ENCODE data around the gene DAO.
A peak's percentile ranks its signal among the peaks of the same experiment; 100 is the strongest.
"Not testable (repeated sequence)": the region's sequence is repeated elsewhere in the genome, so short reads cannot be mapped to it uniquely, and the experiment has no call there.

The DAO gene

DNA sequence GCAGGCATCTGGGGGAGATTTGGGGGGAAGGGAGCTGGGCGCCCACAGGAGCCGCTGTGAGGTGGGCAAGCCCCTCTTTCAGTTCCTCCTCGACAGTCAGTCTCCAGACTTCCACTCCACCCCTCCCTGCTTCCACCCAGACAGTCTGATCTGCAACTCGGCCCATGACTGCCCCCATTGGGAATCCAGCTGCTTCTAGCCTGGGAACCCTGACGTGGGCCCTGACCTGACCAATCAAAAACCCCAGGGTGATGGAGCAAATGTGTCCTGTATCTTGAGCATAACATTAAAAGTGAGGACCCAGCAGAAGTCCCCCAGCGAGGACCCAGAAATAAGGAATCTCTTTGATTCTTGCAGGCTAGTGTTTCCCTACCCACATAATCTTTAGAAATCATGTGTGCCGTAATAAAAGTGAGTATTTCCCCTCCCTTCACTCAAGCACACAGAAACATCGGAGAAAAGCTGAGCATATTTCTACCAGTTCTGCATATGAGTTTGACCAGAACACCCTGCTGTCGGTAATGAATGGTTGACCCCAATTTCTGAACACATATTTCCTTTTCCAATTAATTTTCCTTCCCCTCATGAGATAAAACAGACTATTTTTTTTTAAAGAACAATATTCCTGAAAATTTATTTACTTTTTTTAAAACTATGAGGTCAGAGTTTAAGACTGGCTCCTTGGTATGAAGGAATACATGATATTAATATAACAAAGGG, 28.9 kb upstream of the DAO start:
- peak; percentile 69 for DNase-seq (ENCODE audit: low read depth)

DNA sequence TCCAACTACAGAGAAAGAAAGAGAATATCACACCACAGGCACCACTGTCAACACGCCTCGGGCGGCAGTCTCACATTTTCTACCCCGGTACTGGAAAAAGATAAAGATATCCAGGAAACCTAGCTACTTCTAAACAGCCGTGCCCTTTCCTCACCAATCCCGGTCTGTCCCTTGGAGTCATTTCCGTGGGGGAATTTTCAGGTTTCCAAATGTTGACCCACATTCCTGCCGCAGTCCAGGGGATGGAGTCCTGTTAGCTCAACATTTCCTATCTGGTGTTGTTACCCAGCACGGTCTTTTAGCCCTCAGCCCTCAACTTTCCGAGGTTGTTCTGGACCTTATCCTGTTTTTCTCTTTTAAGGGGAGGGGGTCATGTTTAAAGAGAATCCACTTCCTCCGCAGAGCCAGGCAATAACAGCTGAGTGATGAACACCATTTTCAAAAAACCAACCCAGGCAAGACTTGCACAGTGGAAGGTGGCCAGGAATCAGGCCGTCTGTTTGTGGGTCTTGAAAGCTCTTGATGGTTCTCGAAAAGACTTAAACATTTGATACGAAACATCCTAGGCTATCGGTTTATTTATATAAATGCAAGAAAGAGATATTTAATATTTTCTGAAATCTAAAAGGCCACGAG, 27.1 kb upstream of the DAO start:
- DNase-seq (ENCODE audit: low read depth), result no peak

GRCh38 chr12:108853426-108853825, 26.5 kb upstream of the DAO start:
- DNase-seq (ENCODE audit: low read depth), result no peak

DNA sequence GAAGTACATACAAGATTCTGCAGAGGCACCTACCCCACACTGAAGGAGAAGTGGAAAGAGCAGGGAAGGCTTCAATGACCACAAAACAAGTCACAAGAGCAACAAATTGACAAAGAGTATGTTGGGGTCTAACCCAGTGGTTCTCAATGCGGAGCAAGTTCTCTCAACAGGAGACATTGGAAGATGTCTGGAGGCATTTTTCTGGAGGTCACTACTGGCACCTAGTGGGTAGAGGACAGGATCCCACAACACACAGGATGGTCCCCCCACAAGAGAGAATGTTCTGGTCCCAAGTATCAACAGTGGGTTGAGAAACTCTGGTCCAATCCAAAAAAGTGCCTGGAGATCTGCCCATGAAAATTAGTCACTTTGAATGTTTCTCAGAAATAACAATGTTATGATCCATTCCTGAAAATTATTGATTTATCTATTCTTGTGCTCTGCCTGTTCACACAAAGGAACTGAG, 25.9 kb upstream of the DAO start:
- no peak for DNase-seq (ENCODE audit: low read depth)

- DNase-seq (ENCODE audit: low read depth), result peak; percentile 81
Observed at GRCh38 chr12:108854451-108855283, 25.2 kb upstream of the DAO start.

- DNase-seq (ENCODE audit: low read depth), result no peak
Observed at GRCh38 chr12:108855284-108856169, 24.4 kb upstream of the DAO start.

- no peak for DNase-seq (ENCODE audit: low read depth)
Observed at GRCh38 chr12:108856170-108856427, 23.8 kb upstream of the DAO start.

DNA sequence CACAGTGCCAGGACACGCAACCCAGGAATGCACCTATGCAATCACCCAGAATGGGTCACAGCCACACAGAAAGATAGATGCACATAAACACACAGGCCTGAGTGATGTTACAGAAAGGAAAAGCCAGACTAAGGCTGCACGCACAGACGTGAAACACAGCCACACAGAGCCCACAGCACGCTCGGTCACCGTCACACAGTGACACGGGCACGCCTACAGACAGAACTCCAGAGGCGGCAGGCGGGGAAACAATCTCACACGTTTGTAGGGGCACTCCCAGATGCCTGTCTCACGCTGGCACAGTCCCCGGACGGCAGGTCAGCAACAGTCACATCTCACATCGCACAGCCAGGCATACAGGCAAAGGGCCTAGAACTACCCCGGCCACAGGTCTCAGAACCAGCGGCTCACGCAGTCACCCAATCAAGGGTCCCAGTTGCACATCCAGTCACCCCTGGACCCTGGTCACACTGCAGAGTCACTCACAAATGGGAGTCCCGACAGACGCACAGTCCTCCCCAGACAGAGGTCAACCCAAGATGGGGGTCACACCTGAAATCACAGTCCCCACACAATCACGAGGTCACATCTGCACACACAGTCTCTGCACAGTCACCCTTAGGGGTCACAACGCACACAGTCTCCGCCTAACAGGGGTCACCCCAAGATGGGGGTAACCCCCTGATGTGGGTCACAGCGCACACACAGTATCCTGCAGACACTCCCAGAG, 23.3 kb upstream of the DAO start:
- DNase-seq (ENCODE audit: low read depth), result no peak

GRCh38 chr12:108857158-108857407, 22.8 kb upstream of the DAO start:
- no peak for DNase-seq (ENCODE audit: low read depth)

- DNase-seq (ENCODE audit: low read depth), result no peak
Observed at GRCh38 chr12:108858311-108859074, 21.4 kb upstream of the DAO start.

DNA sequence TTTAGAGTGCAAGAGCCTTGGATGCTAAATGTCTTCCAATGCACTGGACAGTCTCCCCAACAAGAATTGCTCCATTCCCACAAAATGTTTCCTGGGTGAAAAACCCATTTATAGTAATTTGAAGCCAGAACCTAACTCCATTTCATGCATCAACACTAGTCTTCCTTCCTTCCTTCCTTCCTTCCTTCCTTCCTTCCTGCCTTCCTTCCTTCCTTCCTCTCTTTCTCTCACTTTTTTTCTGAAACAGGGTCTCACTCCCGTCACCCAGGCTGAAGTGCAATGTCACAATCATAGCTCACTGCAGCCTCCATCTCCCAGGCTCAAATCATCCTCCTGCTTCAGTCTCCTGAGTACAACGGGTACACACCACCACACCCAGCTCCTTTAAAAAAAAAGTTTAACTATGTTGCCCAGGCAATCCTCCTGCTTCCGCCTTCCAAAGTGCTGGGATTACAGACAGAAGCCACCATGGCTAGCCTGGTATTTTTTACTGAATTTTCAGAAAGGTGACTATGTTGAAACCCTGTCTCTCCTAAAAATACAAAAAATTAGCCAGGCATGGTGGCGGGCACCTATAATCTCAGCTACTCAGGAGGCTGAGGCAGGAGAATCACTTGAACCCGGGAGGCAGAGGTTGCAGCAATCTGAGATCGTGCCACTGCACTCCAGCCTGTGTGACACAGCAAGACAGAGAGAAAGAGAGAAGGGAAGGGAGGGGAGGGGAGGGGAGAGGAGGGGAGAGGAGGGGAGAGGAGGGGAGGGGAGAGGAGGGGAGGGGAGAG, 20.6 kb upstream of the DAO start:
- not testable (repeated sequence) for DNase-seq (ENCODE audit: low read depth)

GRCh38 chr12:108859923-108860291, 20.0 kb upstream of the DAO start:
- DNase-seq (ENCODE audit: low read depth), result no peak

DNA sequence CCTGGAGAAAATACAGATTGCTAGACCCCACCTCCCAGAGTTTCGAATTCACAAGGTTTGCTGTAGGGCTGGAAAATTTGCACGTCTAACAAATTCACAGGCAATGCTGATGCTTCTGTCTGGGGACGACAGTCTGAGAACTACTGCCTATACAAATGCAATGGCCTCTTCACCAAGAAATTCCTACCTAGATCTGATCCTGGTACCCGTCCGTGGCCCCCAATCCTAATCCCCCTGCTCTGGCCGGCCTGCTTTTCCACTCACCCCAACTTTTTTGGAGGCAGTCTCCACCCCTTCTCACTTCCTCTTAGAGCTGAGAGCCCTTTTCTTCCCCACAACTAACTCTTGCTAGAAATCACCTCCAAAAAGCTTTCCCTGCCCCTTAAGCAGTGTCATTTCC, 19.4 kb upstream of the DAO start:
- DNase-seq (ENCODE audit: low read depth), result no peak

DNA sequence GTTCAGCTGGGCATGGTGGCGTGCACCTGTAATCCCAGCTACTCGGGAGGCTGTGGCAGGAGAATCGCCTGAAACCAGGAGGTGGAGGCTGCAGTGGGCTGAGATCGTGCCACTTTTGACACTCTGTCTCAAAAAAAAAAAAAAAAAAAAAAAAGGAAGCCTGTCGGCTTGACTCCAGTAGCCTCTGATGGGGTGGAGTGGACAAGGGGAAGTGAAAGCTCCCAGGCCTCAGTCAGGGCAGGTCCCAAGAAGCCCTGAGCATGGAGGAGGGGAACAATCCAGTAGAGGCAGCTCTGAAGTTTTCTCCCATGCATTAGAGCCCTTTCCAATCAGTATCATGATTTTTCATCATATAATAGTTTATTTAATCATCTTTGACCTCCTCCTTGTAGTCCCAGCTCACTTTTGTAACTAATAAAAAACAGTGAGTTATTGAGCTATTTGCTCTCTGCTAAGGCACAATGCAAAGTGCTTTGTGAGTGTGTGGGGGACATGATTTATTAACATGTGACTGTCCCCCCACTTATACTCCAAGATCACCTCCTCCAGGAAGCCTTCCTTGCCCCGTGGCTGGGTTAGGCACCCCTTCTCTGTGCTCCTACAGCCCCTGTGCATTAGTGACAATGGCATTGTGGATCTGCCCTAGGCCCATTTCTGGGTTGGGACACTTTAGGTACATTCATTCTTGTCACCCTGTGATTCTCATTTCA, 17.9 kb upstream of the DAO start:
- no peak for DNase-seq (ENCODE audit: low read depth)

DNA sequence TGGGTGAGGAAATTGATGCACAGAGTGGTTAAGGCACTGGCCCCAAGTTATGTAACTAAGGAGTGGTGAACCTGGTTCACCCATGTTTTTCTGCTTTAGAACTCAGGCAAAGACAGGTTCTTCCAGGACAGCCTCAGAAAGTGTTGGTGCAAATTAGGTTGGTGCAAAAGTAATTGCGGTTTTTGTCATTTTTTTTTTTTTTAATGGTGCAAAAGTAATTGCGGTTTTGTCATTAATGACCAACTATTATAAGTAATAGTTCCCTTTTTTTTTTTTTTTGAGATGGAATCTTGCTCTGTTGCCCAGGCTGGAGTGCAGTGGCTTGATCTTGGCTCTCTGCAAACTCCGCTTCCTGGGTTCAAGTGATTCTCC, 17.3 kb upstream of the DAO start:
- no peak for DNase-seq (ENCODE audit: low read depth)

DNA sequence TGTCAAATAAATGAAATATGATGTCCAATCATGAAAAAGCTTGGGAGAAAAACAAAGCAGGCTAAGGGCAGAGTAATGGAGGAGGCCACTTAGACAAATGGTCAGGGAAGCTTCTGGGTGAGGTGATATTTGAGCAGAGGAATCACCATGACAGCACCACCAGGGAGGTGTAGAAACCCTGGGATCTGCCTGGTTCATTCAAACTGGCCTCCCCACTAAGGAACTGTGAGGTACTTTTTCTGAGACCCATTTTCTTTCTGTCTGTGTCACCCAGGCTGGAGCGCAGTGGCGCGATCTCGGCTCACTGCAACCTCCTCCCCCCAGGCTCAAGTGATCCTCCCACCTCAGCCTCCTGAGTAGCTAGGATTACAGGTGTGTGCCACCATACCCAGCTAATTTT, 14.7 kb upstream of the DAO start:
- DNase-seq (ENCODE audit: low read depth), result no peak

- not testable (repeated sequence) for DNase-seq (ENCODE audit: low read depth)
Observed at GRCh38 chr12:108866083-108866482, 13.8 kb upstream of the DAO start.

DNA sequence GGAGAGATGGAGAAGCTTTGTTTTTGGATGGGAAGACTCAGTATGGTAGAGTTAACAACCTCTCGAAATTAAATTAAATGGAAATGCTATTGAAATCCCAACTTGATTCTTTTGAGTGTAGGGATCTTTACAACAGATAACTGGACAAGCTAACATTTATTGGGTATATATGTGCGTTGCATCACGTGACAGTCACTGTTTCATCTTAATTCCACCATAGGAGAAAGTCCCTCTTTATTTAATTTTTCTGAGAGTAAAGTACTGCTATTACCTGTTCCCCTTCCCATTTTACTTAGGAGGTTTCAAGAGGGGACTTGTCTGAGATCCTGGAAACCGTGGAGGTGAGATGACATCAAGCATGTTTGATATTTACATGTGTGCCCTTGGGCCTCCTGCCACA, 11.1 kb upstream of the DAO start:
- DNase-seq (ENCODE audit: low read depth), result no peak

DNA sequence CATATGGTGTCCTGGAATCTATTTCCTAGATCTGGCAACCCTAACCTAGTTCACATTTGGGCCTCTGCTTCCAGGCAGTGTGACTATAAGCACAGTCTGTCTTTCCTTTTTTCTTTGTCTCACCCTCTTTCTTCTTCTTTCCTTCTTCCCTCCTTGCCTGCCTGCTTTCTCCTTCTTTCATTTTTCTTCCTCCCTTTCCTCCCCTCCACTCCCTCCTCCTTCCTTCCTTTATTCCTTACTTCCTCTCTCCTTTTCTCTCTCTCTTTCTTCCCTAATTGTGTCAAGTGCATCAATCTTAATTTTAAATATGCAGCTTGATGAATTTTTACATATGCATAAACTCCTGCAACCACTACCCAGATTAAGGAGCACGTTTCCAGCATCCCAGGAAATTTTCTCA, 4.6 kb upstream of the DAO start:
- DNase-seq (ENCODE audit: low read depth), result no peak
